SU-DHL-6 (cell line): ENCODE results near the gene CDC42EP1.

Experiments used
- H2AFZ ChIP-seq: fragments of 200-600 bp; sonication (generic); 2 replicates; pipeline ENCODE4 v1.6.1; 2014; ENCODE audit warnings: low read depth, mild to moderate bottlenecking, moderate library complexity, mixed read lengths, antibody characterized with exemption, low read length; ENCODE audit not compliant: severe bottlenecking
- H3F3A ChIP-seq: fragments of 200-600 bp; shearing (Covaris generic); 2 replicates; pipeline ENCODE4 v1.6.0; 2016; ENCODE audit warnings: antibody characterized with exemption, mild to moderate bottlenecking; ENCODE audit not compliant: insufficient read depth
- H3K27ac ChIP-seq: fragments of 200-600 bp; sonication (generic); 2 replicates; pipeline ENCODE4 v1.5.1; 2016; ENCODE audit warnings: low read depth, mild to moderate bottlenecking, low read length, moderate library complexity, mixed read lengths
- H3K27me3 ChIP-seq: fragments of 200-600 bp; sonication (generic), shearing (Covaris generic); 2 replicates; pipeline ENCODE4 v1.6.0; 2014; ENCODE audit warnings: mild to moderate bottlenecking, low read length
- H3K36me3 ChIP-seq: fragments of 200-600 bp; sonication (generic); 2 replicates; pipeline ENCODE4 v1.6.1; 2014; ENCODE audit warnings: mild to moderate bottlenecking, low read length, mixed read lengths
- H3K4me2 ChIP-seq: fragments of 300-600, 200-600 bp; shearing (Covaris generic), sonication (generic); 2 replicates; pipeline ENCODE4 v1.6.0; 2014; ENCODE audit warnings: low read length, low read depth, mild to moderate bottlenecking; ENCODE audit not compliant: poor library complexity, severe bottlenecking
- H3K4me3 ChIP-seq: fragments of 200-600 bp; sonication (generic); 2 replicates; pipeline ENCODE4 v1.5.1; 2014; ENCODE audit warnings: antibody characterized with exemption, low read length, mild to moderate bottlenecking, mixed read lengths; ENCODE audit not compliant: insufficient read depth, poor library complexity, severe bottlenecking
- H3K79me2 ChIP-seq: fragments of 200-600 bp; sonication (generic); 2 replicates; pipeline ENCODE4 v1.6.1; 2014; ENCODE audit warnings: mild to moderate bottlenecking, low read length, moderate library complexity; ENCODE audit not compliant: insufficient read depth
- H3K9ac ChIP-seq: fragments of 200-600 bp; sonication (generic); 2 replicates; pipeline ENCODE4 v1.7.0; 2014; ENCODE audit warnings: mild to moderate bottlenecking, low read length
- H3K9me2 ChIP-seq: fragments of 200-600 bp; sonication (generic); replicated peaks from 2 replicates; pipeline ENCODE4 v1.6.1; 2014; ENCODE audit warnings: low read length; ENCODE audit not compliant: insufficient read depth
- H3K9me3 ChIP-seq: fragments of 200-600 bp; sonication (generic); 2 replicates; pipeline ENCODE4 v1.6.1; 2014; ENCODE audit warnings: low read length, mixed read lengths; ENCODE audit not compliant: insufficient read depth
- H4K20me1 ChIP-seq: fragments of 200-600 bp; sonication (generic); 2 replicates; pipeline ENCODE4 v1.6.1; 2014; ENCODE audit warnings: low read depth, mild to moderate bottlenecking, antibody characterized with exemption, low read length, moderate library complexity, mixed read lengths
- CTCF ChIP-seq: fragments of 200-600 bp; sonication (generic); IDR thresholded peaks from one replicate; pipeline ENCODE4 v1.5.1; 2017; ENCODE audit warnings: antibody characterized with exemption, mild to moderate bottlenecking, low read length, moderate library complexity; ENCODE audit not compliant: insufficient read depth, poor library complexity, severe bottlenecking
- EZH2phosphoT487 ChIP-seq: fragments of 200-600 bp; sonication (generic), shearing (Covaris generic); conservative IDR thresholded peaks from 2 replicates; pipeline ENCODE4 v1.6.1; 2018; ENCODE audit warnings: mild to moderate bottlenecking, antibody characterized with exemption, low read length, moderate library complexity, mixed read lengths

The CDC42EP1 gene

GRCh38 chr22:37559901-37560607 is at the start of gene CDC42EP1:
Gene CDC42EP1 (plus strand): TSS chr22:37560480. CDS start chr22:37566350, 5,870 bp downstream.
- Histone ChIP-seq H3K27ac (no peak within 1 kb of the TSS), H3K27me3 (no peaks in the 10 kb centered on the region), H3K4me2 (no peak within 1 kb of the TSS), H3K4me3 (no peak within 1 kb of the TSS), H4K20me1 (no peaks in the 10 kb centered on the region), H3F3A (no peaks in the 10 kb centered on the region), H3K79me2 (no peaks in the 10 kb centered on the region), H2AFZ (no peak within 1 kb of the TSS), H3K9ac (no peak within 1 kb of the TSS), H3K36me3 (no peaks in the 10 kb centered on the region), H3K9me2 (no peaks in the 10 kb centered on the region), H3K9me3 (no peaks in the 10 kb centered on the region)
- TF ChIP-seq CTCF (no peak), EZH2phosphoT487 (no peak)

GRCh38 chr22:37511395-37512104 is 48.7 kb upstream of the CDC42EP1 start:
- no peaks in the 10 kb centered on the region for H3K9me2 ChIP-seq
- no peak overlapping the region for H3K4me2 ChIP-seq
- no peak overlapping the region for H2AFZ ChIP-seq
- no peaks in the 10 kb centered on the region for H4K20me1 ChIP-seq
- H3K9me3 ChIP-seq: no peaks in the 10 kb centered on the region
- no peak overlapping the region for H3K9ac ChIP-seq
- no peaks in the 10 kb centered on the region for H3F3A ChIP-seq
- H3K36me3 ChIP-seq: no peaks in the 10 kb centered on the region
- H3K27me3 ChIP-seq: no peaks in the 10 kb centered on the region
- no peaks in the 10 kb centered on the region for H3K79me2 ChIP-seq
- no peak overlapping the region for H3K4me3 ChIP-seq
- H3K27ac ChIP-seq: no peak overlapping the region
- TF ChIP-seq EZH2phosphoT487 (no peak), CTCF (no peak)

- H3F3A ChIP-seq: no peaks in the 10 kb centered on the region
- H3K9ac ChIP-seq: no peak overlapping the region
- no peak overlapping the region for H3K4me3 ChIP-seq
- H3K9me3 ChIP-seq: no peaks in the 10 kb centered on the region
- no peaks in the 10 kb centered on the region for H3K79me2 ChIP-seq
- TF ChIP-seq EZH2phosphoT487 (no peak), CTCF (no peak)
- no peaks in the 10 kb centered on the region for H4K20me1 ChIP-seq
- no peaks in the 10 kb centered on the region for H3K27me3 ChIP-seq
- no peak overlapping the region for H3K4me2 ChIP-seq
- no peaks in the 10 kb centered on the region for H3K9me2 ChIP-seq
- no peak overlapping the region for H2AFZ ChIP-seq
- no peak overlapping the region for H3K27ac ChIP-seq
- H3K36me3 ChIP-seq: no peaks in the 10 kb centered on the region
Measured at GRCh38 chr22:37514526-37515051, 45.7 kb upstream of the CDC42EP1 start.
